ENCODE results near the gene MEF2C. TPM values are rescaled to one million over a fixed set of nuclear protein-coding genes. Genes with fewer than 3 reads are reported as not detected.

The MEF2C gene
- total RNA-seq, 2 donors from 2014 or later = 7.0 to 23.7 TPM

GRCh38 chr5:88702332-88702731 is 180.7 kb downstream of the MEF2C start:
- H3K4me1 ChIP-seq = no peaks in the 10 kb centered on the region
- no peak for TF ChIP-seq CTCF (IDR thresholded peaks at IDR 0.05)
- TF ChIP-seq POLR2A (IDR thresholded peaks at IDR 0.05) = no peak
- H3K36me3 ChIP-seq (replicated peaks in 1 of 2; ENCODE audit: insufficient read depth in 1 of 2, low read depth in 2 of 2) = no peaks in the 10 kb centered on the region
- WGBS, 2 donors = 40 to 46% methylated on average over 4 of the region's 4 CpGs
- H3K27me3 ChIP-seq = no peaks in the 10 kb centered on the region
- DNase-seq (no peak), ATAC-seq (no peak)
- intact Hi-C loops (cut with DNase I) = no loop called here
- no peaks in the 10 kb centered on the region for H3K9me3 ChIP-seq
- H3K27ac ChIP-seq = no peak overlapping the region
- H3K4me3 ChIP-seq = no peak overlapping the region

- H3K9me3 ChIP-seq = no peaks in the 10 kb centered on the region
- no peak overlapping the region for H3K27ac ChIP-seq
- no peaks in the 10 kb centered on the region for H3K36me3 ChIP-seq (replicated peaks in 1 of 2; ENCODE audit: insufficient read depth in 1 of 2, low read depth in 2 of 2)
- H3K4me1 ChIP-seq = no peaks in the 10 kb centered on the region
- ATAC-seq = no peak
- intact Hi-C loops (cut with DNase I) = no loop called here
- no peak overlapping the region for H3K4me3 ChIP-seq
- DNase-seq = no peak
- peaks cover 0 to 9% of the 10 kb centered on the region in 2 donors for H3K27me3 ChIP-seq
- no peak for TF ChIP-seq POLR2A (IDR thresholded peaks at IDR 0.05)
- no peak for TF ChIP-seq CTCF (IDR thresholded peaks at IDR 0.05)
Measured at GRCh38 chr5:88700121-88700520, 182.9 kb downstream of the MEF2C start.

GRCh38 chr5:88698290-88698689 is 184.7 kb downstream of the MEF2C start:
- ATAC-seq = no peak
- intact Hi-C loops (cut with DNase I) = no loop called here
- Histone ChIP-seq H3K4me3 (no peak overlapping the region), H3K27ac (no peak overlapping the region), H3K9me3 (no peaks in the 10 kb centered on the region), H3K4me1 (no peaks in the 10 kb centered on the region), H3K36me3 (replicated peaks in 1 of 2; ENCODE audit: insufficient read depth in 1 of 2, low read depth in 2 of 2) (no peaks in the 10 kb centered on the region), H3K27me3 (peaks cover 0 to 19% of the 10 kb centered on the region in 2 donors)
- DNase-seq = no peak
- no peak for TF ChIP-seq CTCF (IDR thresholded peaks at IDR 0.05)
- TF ChIP-seq POLR2A (IDR thresholded peaks at IDR 0.05) = no peak
- 24 to 36% methylated on average over 1 of the region's 1 CpG for WGBS, 2 donors

- ATAC-seq = no peak
- H3K27me3 ChIP-seq = peaks cover 0 to 33% of the 10 kb centered on the region in 2 donors
- no peak overlapping the region for H3K27ac ChIP-seq
Measured at GRCh38 chr5:88696466-88696865, 186.5 kb downstream of the MEF2C start.

More at GRCh38 chr5:88696466-88696865, 186.5 kb downstream of the MEF2C start:
- DNase-seq = no peak
- H3K4me3 ChIP-seq = no peak overlapping the region
- peaks cover 14% of the 10 kb centered on the region for H3K4me1 ChIP-seq
- intact Hi-C loops (cut with DNase I) = no loop called here
- no peak for TF ChIP-seq CTCF (IDR thresholded peaks at IDR 0.05)
- no peak for TF ChIP-seq POLR2A (IDR thresholded peaks at IDR 0.05)
- no peaks in the 10 kb centered on the region for H3K36me3 ChIP-seq (replicated peaks in 1 of 2; ENCODE audit: insufficient read depth in 1 of 2, low read depth in 2 of 2)
- no peaks in the 10 kb centered on the region for H3K9me3 ChIP-seq
